AG10803 (cell line): ENCODE results near the gene ADARB2.

Experiments used
- DNase-seq: peaks from one replicate; pipeline ENCODE4 v3.0.0; 2010; ENCODE audit warnings: low read depth
- H3K4me3 ChIP-seq: 2 replicates; pipeline ENCODE4 v1.5.1; 2011; ENCODE audit warnings: mild to moderate bottlenecking, low read length, control low read depth
- TF ChIP-seq, protein P1 (sequence below): conservative IDR thresholded peaks from 2 replicates; pipeline ENCODE4 v1.5.1; 2011; ENCODE audit warnings: mild to moderate bottlenecking, low read length, control low read depth, inconsistent platforms

ADARB2 gene

GRCh38 chr10:1186683-1186990 is 550.7 kb downstream of the ADARB2 start:
- TF ChIP-seq, protein P1, sequence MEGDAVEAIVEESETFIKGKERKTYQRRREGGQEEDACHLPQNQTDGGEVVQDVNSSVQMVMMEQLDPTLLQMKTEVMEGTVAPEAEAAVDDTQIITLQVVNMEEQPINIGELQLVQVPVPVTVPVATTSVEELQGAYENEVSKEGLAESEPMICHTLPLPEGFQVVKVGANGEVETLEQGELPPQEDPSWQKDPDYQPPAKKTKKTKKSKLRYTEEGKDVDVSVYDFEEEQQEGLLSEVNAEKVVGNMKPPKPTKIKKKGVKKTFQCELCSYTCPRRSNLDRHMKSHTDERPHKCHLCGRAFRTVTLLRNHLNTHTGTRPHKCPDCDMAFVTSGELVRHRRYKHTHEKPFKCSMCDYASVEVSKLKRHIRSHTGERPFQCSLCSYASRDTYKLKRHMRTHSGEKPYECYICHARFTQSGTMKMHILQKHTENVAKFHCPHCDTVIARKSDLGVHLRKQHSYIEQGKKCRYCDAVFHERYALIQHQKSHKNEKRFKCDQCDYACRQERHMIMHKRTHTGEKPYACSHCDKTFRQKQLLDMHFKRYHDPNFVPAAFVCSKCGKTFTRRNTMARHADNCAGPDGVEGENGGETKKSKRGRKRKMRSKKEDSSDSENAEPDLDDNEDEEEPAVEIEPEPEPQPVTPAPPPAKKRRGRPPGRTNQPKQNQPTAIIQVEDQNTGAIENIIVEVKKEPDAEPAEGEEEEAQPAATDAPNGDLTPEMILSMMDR: no peak
- H3K4me3 ChIP-seq: no peak overlapping the region
- no peak for DNase-seq

- no peak overlapping the region for H3K4me3 ChIP-seq
- TF ChIP-seq, protein P1: no peak
- no peak for DNase-seq
Observed at GRCh38 chr10:1185911-1186682, 551.2 kb downstream of the ADARB2 start.

GRCh38 chr10:1184541-1185430 is 552.5 kb downstream of the ADARB2 start:
- TF ChIP-seq, protein P1: no peak
- no peak overlapping the region for H3K4me3 ChIP-seq
- no peak for DNase-seq

- no peak overlapping the region for H3K4me3 ChIP-seq
- TF ChIP-seq, protein P1: no peak
- DNase-seq: no peak
Observed at GRCh38 chr10:1183701-1184100, 553.6 kb downstream of the ADARB2 start.

DNA sequence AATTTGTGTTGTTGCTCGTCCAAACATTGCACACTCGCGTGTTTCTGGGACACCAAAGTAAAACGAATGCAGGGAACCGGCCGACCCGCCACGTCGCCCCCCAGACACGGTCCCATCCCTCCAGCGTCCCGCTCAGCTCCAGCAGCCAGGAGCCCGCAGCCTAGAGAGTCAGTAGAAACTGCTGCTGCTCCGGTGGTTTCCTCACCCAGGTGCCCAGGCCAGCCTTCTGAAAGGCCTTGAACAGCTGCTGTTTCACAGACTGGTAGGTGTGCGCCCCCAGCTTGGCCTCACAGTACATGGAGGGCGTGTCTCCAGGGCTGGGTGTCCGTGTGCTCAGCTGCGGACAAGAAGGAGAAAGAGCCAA is 554.3 kb downstream of the ADARB2 start:
- H3K4me3 ChIP-seq: no peak overlapping the region
- no peak for DNase-seq
- TF ChIP-seq, protein P1: no peak

DNA sequence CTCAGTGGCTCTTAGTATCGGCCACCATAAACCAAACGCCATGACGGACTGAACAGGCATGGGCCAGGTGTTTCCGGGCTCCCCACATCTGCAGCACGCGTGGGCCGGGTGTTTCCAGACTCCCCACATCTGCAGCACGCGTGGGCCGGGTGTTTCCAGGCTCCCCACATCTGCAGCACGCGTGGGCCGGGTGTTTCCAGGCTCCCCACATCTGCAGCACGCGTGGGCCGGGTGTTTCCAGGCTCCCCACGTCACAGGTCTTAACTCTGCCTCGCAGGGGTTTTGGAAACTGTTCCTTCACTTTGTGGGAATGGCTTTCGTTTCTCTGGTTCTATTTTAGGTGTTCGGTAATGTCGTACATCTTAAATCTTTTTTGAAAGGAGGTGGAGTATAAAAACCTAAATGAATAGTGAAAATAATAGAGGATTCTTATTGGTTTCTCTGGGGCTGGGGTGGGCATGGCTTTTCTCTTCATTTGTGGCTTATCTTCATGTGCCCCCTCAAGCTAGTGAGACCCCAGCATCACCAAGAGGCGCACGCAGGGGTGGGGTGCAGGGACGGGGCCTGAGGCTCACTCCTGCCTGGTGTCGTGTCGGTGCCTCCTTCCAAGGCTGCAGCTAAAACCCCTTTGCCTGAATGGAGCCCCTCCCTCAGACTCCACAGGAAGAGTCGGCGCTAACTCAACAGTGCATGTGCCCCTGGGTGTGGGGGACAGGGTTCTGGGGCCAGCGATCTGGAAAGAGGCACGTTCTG is 554.9 kb downstream of the ADARB2 start:
- TF ChIP-seq, protein P1: no peak
- DNase-seq: no peak
- H3K4me3 ChIP-seq: no peak overlapping the region
